GM21529 (cell line): ENCODE results near the gene HMG20B.
A peak's percentile ranks its signal among the peaks of the same experiment; 100 is the strongest.
"Not testable (repeated sequence)": the region's sequence is repeated elsewhere in the genome, so short reads cannot be mapped to it uniquely, and the experiment has no call there.

Experiments used
- ATAC-seq: cut with Tn5 transposase; IDR thresholded peaks from one replicate; pipeline ENCODE4 v1.9.1; 2021; ENCODE audit not compliant: unreplicated experiment

The HMG20B gene

GRCh38 chr19:3555653-3556422 is 16.9 kb upstream of the HMG20B start:
- ATAC-seq: no peak

GRCh38 chr19:3556423-3556977 is 16.2 kb upstream of the HMG20B start:
- no peak for ATAC-seq

- ATAC-seq: peak; percentile 21
Measured at GRCh38 chr19:3556978-3557460, 15.7 kb upstream of the HMG20B start.

- peak; percentile 71 for ATAC-seq
Measured at GRCh38 chr19:3557461-3558248, 15.1 kb upstream of the HMG20B start, which contains the start of gene MFSD12. MFSD12 (minus strand) TSS chr19:3557586; CDS start chr19:3557403, 183 bp downstream.

GRCh38 chr19:3563709-3564524 is 8.8 kb upstream of the HMG20B start:
- no peak for ATAC-seq

- no peak for ATAC-seq
Measured at GRCh38 chr19:3565139-3565538, 7.6 kb upstream of the HMG20B start.

GRCh38 chr19:3570042-3570441 is 2.7 kb upstream of the HMG20B start:
- ATAC-seq: not testable (repeated sequence)

- no peak for ATAC-seq
Measured at GRCh38 chr19:3570606-3571011, 2.1 kb upstream of the HMG20B start.

GRCh38 chr19:3572132-3572854 is 451 bp upstream of the HMG20B start:
- peak; percentile 91 for ATAC-seq

GRCh38 chr19:3573162-3573857 is 566 bp downstream of the HMG20B start:
- peak; percentile 12 for ATAC-seq

- no peak for ATAC-seq
Measured at GRCh38 chr19:3573858-3574637, 1.3 kb downstream of the HMG20B start.

- ATAC-seq: no peak
Measured at GRCh38 chr19:3575260-3575741, 2.6 kb downstream of the HMG20B start.

- no peak for ATAC-seq
Measured at GRCh38 chr19:3575949-3576673, 3.4 kb downstream of the HMG20B start.

GRCh38 chr19:3576696-3577443 is 4.1 kb downstream of the HMG20B start:
- ATAC-seq: no peak

- no peak for ATAC-seq
Measured at GRCh38 chr19:3577723-3578344, 5.1 kb downstream of the HMG20B start.

- no peak for ATAC-seq
Measured at GRCh38 chr19:3578390-3578789, 5.6 kb downstream of the HMG20B start.
